Nephron (organoid): Measurements from ENCODE around the gene C1orf21.

Experiments used
- H3K27ac Mint-ChIP-seq, 3 experiments: 2 replicates each; pipeline ENCODE4 v1.8.0; 2020; ENCODE audit warnings: mixed read lengths in 3 of 3, mild to moderate bottlenecking in 2 of 3, moderate library complexity in 1 of 3
- H3K27me3 Mint-ChIP-seq: 2 replicates; pipeline ENCODE4 v1.8.0; 2021; ENCODE audit warnings: low read depth, mild to moderate bottlenecking, moderate library complexity, mixed read lengths
- H3K36me3 Mint-ChIP-seq: 2 replicates; pipeline ENCODE4 v1.8.0; 2020; ENCODE audit warnings: low read depth, mixed read lengths
- H3K4me1 Mint-ChIP-seq: 2 replicates; pipeline ENCODE4 v1.8.0; 2020; ENCODE audit warnings: mixed read lengths
- H3K4me3 Mint-ChIP-seq, 3 experiments: 2 replicates each; pipeline ENCODE4 v1.8.0; 2020; ENCODE audit warnings: mild to moderate bottlenecking in 3 of 3, mixed read lengths in 3 of 3, moderate library complexity in 2 of 3
- H3K9me3 Mint-ChIP-seq: 2 replicates; pipeline ENCODE4 v1.8.0; 2020; ENCODE audit warnings: mixed read lengths
- CTCF ChIP-seq, 3 experiments: fragments of 200-600 bp; sonication (generic); IDR thresholded peaks; one replicate each; pipeline ENCODE4 v1.5.0; 2021; ENCODE audit warnings: antibody characterized with exemption in 3 of 3; ENCODE audit not compliant: unreplicated experiment in 3 of 3

The C1orf21 gene

GRCh38 chr1:184443201-184443600 is 56.4 kb downstream of the C1orf21 start:
- Mint-ChIP-seq H3K4me1 (peaks cover 8% of the 10 kb centered on the region), H3K27me3 (no peaks in the 10 kb centered on the region), H3K4me3 (no peak overlapping the region), H3K9me3 (no peaks in the 10 kb centered on the region), H3K36me3 (no peaks in the 10 kb centered on the region), H3K27ac (peak overlapping the region in 1 of 3 experiments; percentile 46)
- no peak for TF ChIP-seq CTCF (IDR thresholded peaks at IDR 0.05; ENCODE audit: unreplicated experiment in 3 of 3)

DNA sequence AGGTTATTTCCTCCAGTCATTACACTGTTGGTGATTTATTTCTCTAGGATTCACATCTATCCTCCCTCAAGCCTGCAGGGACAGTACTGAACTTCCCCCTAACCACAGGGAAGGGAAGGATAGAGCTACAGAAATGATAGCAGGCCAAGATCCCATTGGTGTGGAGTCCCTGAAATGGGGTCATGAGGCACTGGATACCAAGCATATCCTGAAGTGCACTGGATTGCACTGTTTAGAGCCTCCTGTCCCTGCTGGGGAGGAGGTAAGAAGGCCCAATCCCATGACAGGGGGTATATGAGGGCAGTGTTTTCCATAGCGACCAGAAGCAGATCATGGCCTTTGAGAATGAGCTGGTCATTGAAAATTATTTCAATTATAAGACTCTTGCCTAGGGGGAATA is 56.8 kb downstream of the C1orf21 start:
- Mint-ChIP-seq H3K27ac (peak overlapping the region in 1 of 3 experiments; percentile 46), H3K36me3 (no peaks in the 10 kb centered on the region), H3K4me1 (peaks cover 8% of the 10 kb centered on the region), H3K4me3 (no peak overlapping the region), H3K9me3 (no peaks in the 10 kb centered on the region), H3K27me3 (no peaks in the 10 kb centered on the region)
- TF ChIP-seq CTCF (IDR thresholded peaks at IDR 0.05; ENCODE audit: unreplicated experiment in 3 of 3) = no peak

GRCh38 chr1:184445997-184446396 is 59.2 kb downstream of the C1orf21 start:
- Mint-ChIP-seq H3K4me1 (peaks cover 8% of the 10 kb centered on the region), H3K4me3 (no peak overlapping the region), H3K36me3 (no peaks in the 10 kb centered on the region), H3K27me3 (no peaks in the 10 kb centered on the region), H3K9me3 (no peaks in the 10 kb centered on the region), H3K27ac (no peak overlapping the region)
- no peak for TF ChIP-seq CTCF (IDR thresholded peaks at IDR 0.05; ENCODE audit: unreplicated experiment in 3 of 3)

DNA sequence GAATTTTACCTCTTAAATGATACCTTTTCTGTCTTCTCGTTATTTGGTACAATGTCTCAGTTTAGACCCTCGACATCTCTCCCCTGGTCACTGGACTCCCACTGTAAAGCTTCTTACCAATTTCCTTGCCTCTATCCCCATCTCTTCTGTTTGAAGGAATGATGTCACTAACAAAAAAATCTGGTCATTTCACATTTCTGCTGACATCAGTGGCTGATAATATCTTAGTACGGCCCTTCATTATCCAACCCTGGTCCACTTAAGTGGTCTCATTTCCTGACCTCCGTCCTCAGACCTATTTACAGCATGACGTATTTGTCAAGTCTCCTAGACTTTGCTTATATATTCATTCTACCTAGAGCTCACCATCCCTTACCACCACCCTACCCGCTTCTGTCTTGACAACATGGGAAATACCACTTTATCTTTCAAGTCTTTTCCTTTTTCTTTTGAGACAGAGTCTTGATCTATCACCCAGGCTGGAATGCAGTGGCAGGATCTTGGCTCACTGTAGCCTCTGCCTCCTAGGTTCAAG is 60.9 kb downstream of the C1orf21 start:
- H3K27me3 Mint-ChIP-seq = no peaks in the 10 kb centered on the region
- H3K4me3 Mint-ChIP-seq = no peak overlapping the region
- no peak for TF ChIP-seq CTCF (IDR thresholded peaks at IDR 0.05; ENCODE audit: unreplicated experiment in 3 of 3)
- peaks cover 8% of the 10 kb centered on the region for H3K4me1 Mint-ChIP-seq
- H3K36me3 Mint-ChIP-seq = no peaks in the 10 kb centered on the region
- H3K27ac Mint-ChIP-seq = no peak overlapping the region
- H3K9me3 Mint-ChIP-seq = no peaks in the 10 kb centered on the region

DNA sequence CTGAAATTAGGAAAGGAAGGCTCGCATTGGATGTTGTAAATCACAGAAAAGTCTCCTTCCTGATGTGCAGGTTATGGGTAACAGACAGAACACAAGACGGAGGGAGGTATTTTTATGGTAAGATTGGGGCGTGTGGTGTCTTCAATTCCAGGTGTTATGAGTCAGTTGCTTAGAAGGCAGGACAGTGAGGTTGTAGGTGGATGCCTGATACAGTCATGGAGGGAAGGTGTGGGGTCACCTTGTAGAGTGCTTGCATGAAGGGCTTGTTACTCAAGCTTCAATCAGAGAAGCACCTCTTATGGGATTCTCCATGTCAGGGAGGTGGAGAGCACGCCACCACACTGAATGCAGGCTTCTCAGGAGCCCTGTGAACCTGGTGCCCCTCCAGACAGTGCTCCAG is 63.1 kb downstream of the C1orf21 start:
- H3K27me3 Mint-ChIP-seq = no peaks in the 10 kb centered on the region
- peaks cover 7% of the 10 kb centered on the region for H3K4me1 Mint-ChIP-seq
- TF ChIP-seq CTCF (IDR thresholded peaks at IDR 0.05; ENCODE audit: unreplicated experiment in 3 of 3) = no peak
- H3K4me3 Mint-ChIP-seq = no peak overlapping the region
- H3K36me3 Mint-ChIP-seq = no peaks in the 10 kb centered on the region
- no peak overlapping the region for H3K27ac Mint-ChIP-seq
- H3K9me3 Mint-ChIP-seq = no peaks in the 10 kb centered on the region

- no peak for TF ChIP-seq CTCF (IDR thresholded peaks at IDR 0.05; ENCODE audit: unreplicated experiment in 3 of 3)
- H3K27ac Mint-ChIP-seq = peak overlapping the region in 1 of 3 experiments; percentile 9
- peaks cover 34% of the 10 kb centered on the region for H3K4me1 Mint-ChIP-seq
- H3K9me3 Mint-ChIP-seq = no peaks in the 10 kb centered on the region
- H3K27me3 Mint-ChIP-seq = no peaks in the 10 kb centered on the region
- H3K36me3 Mint-ChIP-seq = no peaks in the 10 kb centered on the region
- no peak overlapping the region for H3K4me3 Mint-ChIP-seq
Measured at GRCh38 chr1:184455786-184456185, 69.0 kb downstream of the C1orf21 start.
